ENCODE measurements around the gene WWOX.

The WWOX gene

GRCh38 chr16:78939597-78939996, 840.1 kb downstream of the WWOX start:
- ATAC-seq (ENCODE audit: insufficient read depth, low read depth) (no peak), DNase-seq (no peak)
- Histone ChIP-seq H3K9me3 (ENCODE audit: insufficient read depth, low read length, severe bottlenecking) (no peaks in the 10 kb centered on the region), H3K27ac (ENCODE audit: low read length) (no peak overlapping the region), H3K9ac (ENCODE audit: low read depth, low read length) (no peak overlapping the region), H2AFZ (ENCODE audit: low read depth, low read length) (no peak overlapping the region), H3K36me3 (ENCODE audit: insufficient read depth, low read length) (no peaks in the 10 kb centered on the region), H3K4me2 (ENCODE audit: insufficient read depth, low read length) (no peak overlapping the region), H3K79me2 (ENCODE audit: insufficient read depth, low read length) (no peaks in the 10 kb centered on the region), H4K20me1 (ENCODE audit: insufficient read depth, low read length) (no peaks in the 10 kb centered on the region), H3K4me1 (ENCODE audit: insufficient read depth, low read length) (no peaks in the 10 kb centered on the region), H3K4me3 (ENCODE audit: low read depth in 1 of 2, low read length in 2 of 2) (no peak overlapping the region), H3K27me3 (ENCODE audit: insufficient read depth, low read length, poor library complexity) (no peaks in the 10 kb centered on the region)
- TF ChIP-seq CTCF (IDR thresholded peaks at IDR 0.05; ENCODE audit: borderline replicate concordance, extremely low read depth, low read length, poor library complexity, severe bottlenecking) (no peak), EZH2 (IDR thresholded peaks at IDR 0.05; ENCODE audit: borderline replicate concordance, low read depth, low read length, severe bottlenecking) (no peak)

GRCh38 chr16:78942625-78943245, 843.3 kb downstream of the WWOX start:
- no peak overlapping the region for H3K9ac ChIP-seq (ENCODE audit: low read depth, low read length)
- DNase-seq (no peak), ATAC-seq (ENCODE audit: insufficient read depth, low read depth) (no peak)
- H3K4me3 ChIP-seq (ENCODE audit: low read depth in 1 of 2, low read length in 2 of 2), result no peak overlapping the region
- no peaks in the 10 kb centered on the region for H3K9me3 ChIP-seq (ENCODE audit: insufficient read depth, low read length, severe bottlenecking)
- H3K4me1 ChIP-seq (ENCODE audit: insufficient read depth, low read length), result no peaks in the 10 kb centered on the region
- no peak overlapping the region for H3K27ac ChIP-seq (ENCODE audit: low read length)
- H3K36me3 ChIP-seq (ENCODE audit: insufficient read depth, low read length), result no peaks in the 10 kb centered on the region
- H3K79me2 ChIP-seq (ENCODE audit: insufficient read depth, low read length), result no peaks in the 10 kb centered on the region
- TF ChIP-seq CTCF (IDR thresholded peaks at IDR 0.05; ENCODE audit: borderline replicate concordance, extremely low read depth, low read length, poor library complexity, severe bottlenecking), result no peak
- TF ChIP-seq EZH2 (IDR thresholded peaks at IDR 0.05; ENCODE audit: borderline replicate concordance, low read depth, low read length, severe bottlenecking), result no peak
- H2AFZ ChIP-seq (ENCODE audit: low read depth, low read length), result no peak overlapping the region
- H4K20me1 ChIP-seq (ENCODE audit: insufficient read depth, low read length), result no peaks in the 10 kb centered on the region
- H3K4me2 ChIP-seq (ENCODE audit: insufficient read depth, low read length), result no peak overlapping the region
- H3K27me3 ChIP-seq (ENCODE audit: insufficient read depth, low read length, poor library complexity), result no peaks in the 10 kb centered on the region

GRCh38 chr16:78945336-78945735, 845.9 kb downstream of the WWOX start:
- Histone ChIP-seq H4K20me1 (ENCODE audit: insufficient read depth, low read length) (no peaks in the 10 kb centered on the region), H3K4me3 (ENCODE audit: low read depth in 1 of 2, low read length in 2 of 2) (no peak overlapping the region), H3K79me2 (ENCODE audit: insufficient read depth, low read length) (no peaks in the 10 kb centered on the region), H3K4me2 (ENCODE audit: insufficient read depth, low read length) (no peak overlapping the region), H3K9ac (ENCODE audit: low read depth, low read length) (no peak overlapping the region), H2AFZ (ENCODE audit: low read depth, low read length) (no peak overlapping the region), H3K27me3 (ENCODE audit: insufficient read depth, low read length, poor library complexity) (no peaks in the 10 kb centered on the region), H3K4me1 (ENCODE audit: insufficient read depth, low read length) (no peaks in the 10 kb centered on the region), H3K9me3 (ENCODE audit: insufficient read depth, low read length, severe bottlenecking) (no peaks in the 10 kb centered on the region), H3K27ac (ENCODE audit: low read length) (no peak overlapping the region), H3K36me3 (ENCODE audit: insufficient read depth, low read length) (no peaks in the 10 kb centered on the region)
- TF ChIP-seq EZH2 (IDR thresholded peaks at IDR 0.05; ENCODE audit: borderline replicate concordance, low read depth, low read length, severe bottlenecking) (no peak), CTCF (IDR thresholded peaks at IDR 0.05; ENCODE audit: borderline replicate concordance, extremely low read depth, low read length, poor library complexity, severe bottlenecking) (no peak)
- ATAC-seq (ENCODE audit: insufficient read depth, low read depth) (no peak), DNase-seq (no peak)
